Activated T-cell treated with anti-CD3 and anti-CD28 coated beads for 1 hour (primary cell): Measurements from ENCODE around the gene EML3.
A peak's percentile ranks its signal among the peaks of the same experiment; 100 is the strongest.
"Not testable (repeated sequence)": the region's sequence is repeated elsewhere in the genome, so short reads cannot be mapped to it uniquely, and the experiment has no call there.

Experiments
- DNase-seq: peaks from one replicate; pipeline ENCODE4 v3.0.0-alpha.2; 2020; ENCODE audit warnings: low read depth

EML3 gene

GRCh38 chr11:62612366-62613290, at the start of gene EML3, which contains the start of gene ROM1:
Gene EML3 (minus strand): TSS chr11:62612775. CDS start chr11:62612457, 318 bp downstream.
Gene ROM1 (plus strand): TSS chr11:62613257. CDS start chr11:62613282, 25 bp downstream.
- DNase-seq: peak; percentile 85

GRCh38 chr11:62656796-62657429, 44.3 kb upstream of the EML3 start:
- DNase-seq: no peak

- no peak for DNase-seq
These were observed 41.7 kb upstream of the EML3 start for GRCh38 chr11:62654297-62654696.

GRCh38 chr11:62652161-62653006, 39.8 kb upstream of the EML3 start:
- DNase-seq: no peak

GRCh38 chr11:62650283-62650682, 37.7 kb upstream of the EML3 start:
- DNase-seq: not testable (repeated sequence)

GRCh38 chr11:62649486-62649885, 36.9 kb upstream of the EML3 start:
- DNase-seq: no peak

GRCh38 chr11:62648967-62649364, 36.4 kb upstream of the EML3 start:
- no peak for DNase-seq

- no peak for DNase-seq
These were observed 35.8 kb upstream of the EML3 start for GRCh38 chr11:62648185-62648966.

GRCh38 chr11:62647609-62648005, 35.0 kb upstream of the EML3 start:
- no peak for DNase-seq

GRCh38 chr11:62646825-62647608, 34.4 kb upstream of the EML3 start:
- DNase-seq: no peak

GRCh38 chr11:62645946-62646824, 33.6 kb upstream of the EML3 start, which contains the start of gene GANAB:
Gene GANAB (minus strand): TSS chr11:62646613. CDS start chr11:62646599, 14 bp downstream.
- DNase-seq: peak; percentile 100

- no peak for DNase-seq
These were observed 33.0 kb upstream of the EML3 start for GRCh38 chr11:62645671-62645945.

GRCh38 chr11:62644220-62644619, 31.6 kb upstream of the EML3 start:
- no peak for DNase-seq

GRCh38 chr11:62632492-62632891, 19.9 kb upstream of the EML3 start:
- no peak for DNase-seq

- DNase-seq: no peak
These were observed 15.1 kb upstream of the EML3 start for GRCh38 chr11:62627713-62628112.

GRCh38 chr11:62622476-62623089, 10.0 kb upstream of the EML3 start:
- DNase-seq: no peak

GRCh38 chr11:62621567-62622470, 9.2 kb upstream of the EML3 start, which contains the start of gene B3GAT3:
Gene B3GAT3 (minus strand): TSS chr11:62621986. CDS start chr11:62621947, 39 bp downstream.
- peak; percentile 90 for DNase-seq

GRCh38 chr11:62621027-62621566, 8.5 kb upstream of the EML3 start:
- DNase-seq: no peak
